Measurements from ENCODE around the gene HERC4. TPM values are rescaled to one million over a fixed set of nuclear protein-coding genes. Genes with fewer than 3 reads are reported as not detected.

The HERC4 gene
- total and polyA plus RNA-seq, 12 donors, result 21.3 to 75.6 (median 49.7) TPM

DNA sequence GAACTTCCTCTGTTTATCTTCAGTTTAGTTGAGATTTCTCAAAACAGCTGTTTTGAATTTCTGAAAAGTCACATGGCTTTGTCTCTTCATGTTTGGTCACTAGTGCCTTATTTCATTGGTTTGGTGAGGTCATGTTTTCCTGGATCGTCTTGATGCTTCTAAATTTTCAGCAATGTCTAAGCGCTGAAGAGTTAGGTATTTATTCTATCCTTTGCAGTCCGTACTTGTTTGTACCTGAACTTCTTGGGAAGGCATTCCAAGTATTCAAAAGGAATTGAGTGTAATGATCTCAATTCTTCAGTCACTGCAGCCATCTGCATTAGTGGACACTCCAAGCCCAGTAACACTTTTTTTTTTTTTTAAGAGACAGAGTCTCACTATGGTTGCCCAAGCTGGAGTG is 67.7 kb downstream of the HERC4 start:
- no peaks in the 10 kb centered on the region for H3K4me1 ChIP-seq (replicated peaks in 1 of 2)
- no peaks in the 10 kb centered on the region for H3K9me3 ChIP-seq (replicated peaks in 1 of 3)
- no peak overlapping the region for H3K4me3 ChIP-seq
- 95 to 97% (median 97%) methylated on average over 3 of the region's 3 CpGs for WGBS, 4 donors
- no peaks in the 10 kb centered on the region for H3K36me3 ChIP-seq (replicated peaks in 1 of 2)
- no peak for DNase-seq
- no peak for TF ChIP-seq POLR2A (IDR thresholded peaks at IDR 0.05)
- TF ChIP-seq, protein P1, sequence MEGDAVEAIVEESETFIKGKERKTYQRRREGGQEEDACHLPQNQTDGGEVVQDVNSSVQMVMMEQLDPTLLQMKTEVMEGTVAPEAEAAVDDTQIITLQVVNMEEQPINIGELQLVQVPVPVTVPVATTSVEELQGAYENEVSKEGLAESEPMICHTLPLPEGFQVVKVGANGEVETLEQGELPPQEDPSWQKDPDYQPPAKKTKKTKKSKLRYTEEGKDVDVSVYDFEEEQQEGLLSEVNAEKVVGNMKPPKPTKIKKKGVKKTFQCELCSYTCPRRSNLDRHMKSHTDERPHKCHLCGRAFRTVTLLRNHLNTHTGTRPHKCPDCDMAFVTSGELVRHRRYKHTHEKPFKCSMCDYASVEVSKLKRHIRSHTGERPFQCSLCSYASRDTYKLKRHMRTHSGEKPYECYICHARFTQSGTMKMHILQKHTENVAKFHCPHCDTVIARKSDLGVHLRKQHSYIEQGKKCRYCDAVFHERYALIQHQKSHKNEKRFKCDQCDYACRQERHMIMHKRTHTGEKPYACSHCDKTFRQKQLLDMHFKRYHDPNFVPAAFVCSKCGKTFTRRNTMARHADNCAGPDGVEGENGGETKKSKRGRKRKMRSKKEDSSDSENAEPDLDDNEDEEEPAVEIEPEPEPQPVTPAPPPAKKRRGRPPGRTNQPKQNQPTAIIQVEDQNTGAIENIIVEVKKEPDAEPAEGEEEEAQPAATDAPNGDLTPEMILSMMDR (IDR thresholded peaks at IDR 0.05), result no peak
- H3K27me3 ChIP-seq, result no peaks in the 10 kb centered on the region
- intact Hi-C loops (cut with DNase I), result no loop called here
- H3K27ac ChIP-seq, result no peak overlapping the region

DNA sequence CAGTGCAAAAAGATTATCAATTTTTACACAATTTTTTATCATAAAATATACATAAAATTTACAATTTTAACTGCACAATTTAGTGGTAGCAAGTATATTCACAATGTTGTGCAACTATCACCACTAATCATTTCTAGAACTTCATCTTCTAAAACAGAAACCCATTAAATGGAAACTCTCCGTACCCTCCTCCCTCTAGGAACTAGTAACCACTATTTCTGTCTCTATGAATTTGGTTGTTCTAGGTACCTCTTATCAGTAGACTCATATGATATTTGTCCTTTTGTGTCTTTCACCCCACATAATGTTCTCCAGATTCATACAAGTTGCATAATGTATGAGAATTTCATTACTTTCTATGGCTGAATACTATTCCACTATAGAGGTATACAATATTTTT is 73.5 kb downstream of the HERC4 start:
- Histone ChIP-seq H3K27ac (no peak overlapping the region), H3K4me3 (no peak overlapping the region), H3K36me3 (replicated peaks in 1 of 2) (peaks cover 0 to 3% of the 10 kb centered on the region in 2 donors), H3K4me1 (replicated peaks in 1 of 2) (no peaks in the 10 kb centered on the region), H3K27me3 (no peaks in the 10 kb centered on the region), H3K9me3 (replicated peaks in 1 of 3) (no peaks in the 10 kb centered on the region)
- 93 to 100% (median 97%) methylated on average over 1 of the region's 1 CpG for WGBS, 4 donors
- DNase-seq, result no peak
- TF ChIP-seq, protein P1 (IDR thresholded peaks at IDR 0.05), result no peak
- intact Hi-C loops (cut with DNase I), result no loop called here

DNA sequence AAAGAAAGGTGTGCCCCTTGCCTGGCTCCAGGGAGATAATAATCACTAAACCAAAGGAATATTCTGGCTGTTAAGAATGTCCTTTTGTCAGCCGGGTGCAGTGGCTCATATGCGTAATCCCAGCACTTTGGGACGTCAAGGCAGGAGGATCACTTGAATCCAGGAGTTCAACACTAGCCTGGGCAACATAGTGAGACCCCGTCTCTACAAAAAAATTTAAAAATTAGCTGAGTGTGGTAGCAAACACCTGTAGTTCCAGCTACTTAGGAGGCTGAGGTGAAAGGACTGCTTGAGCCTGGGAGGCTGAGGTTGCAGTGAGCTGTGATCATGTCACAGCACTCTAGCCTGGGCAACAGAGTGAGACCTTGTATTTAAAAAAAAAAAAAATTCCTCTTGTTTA is 74.1 kb downstream of the HERC4 start:
- TF ChIP-seq POLR2A (IDR thresholded peaks at IDR 0.05), result no peak
- TF ChIP-seq, protein P1 (IDR thresholded peaks at IDR 0.05), result no peak
- intact Hi-C loops (cut with DNase I), result no loop called here
- 92 to 98% (median 97%) methylated on average over 4 of the region's 4 CpGs for WGBS, 4 donors
- no peaks in the 10 kb centered on the region for H3K27me3 ChIP-seq
- peaks cover 0 to 3% of the 10 kb centered on the region in 2 donors for H3K36me3 ChIP-seq (replicated peaks in 1 of 2)
- H3K4me1 ChIP-seq (replicated peaks in 1 of 2), result no peaks in the 10 kb centered on the region
- no peaks in the 10 kb centered on the region for H3K9me3 ChIP-seq (replicated peaks in 1 of 3)
- no peak overlapping the region for H3K4me3 ChIP-seq
- no peak overlapping the region for H3K27ac ChIP-seq
- DNase-seq, result no peak

DNA sequence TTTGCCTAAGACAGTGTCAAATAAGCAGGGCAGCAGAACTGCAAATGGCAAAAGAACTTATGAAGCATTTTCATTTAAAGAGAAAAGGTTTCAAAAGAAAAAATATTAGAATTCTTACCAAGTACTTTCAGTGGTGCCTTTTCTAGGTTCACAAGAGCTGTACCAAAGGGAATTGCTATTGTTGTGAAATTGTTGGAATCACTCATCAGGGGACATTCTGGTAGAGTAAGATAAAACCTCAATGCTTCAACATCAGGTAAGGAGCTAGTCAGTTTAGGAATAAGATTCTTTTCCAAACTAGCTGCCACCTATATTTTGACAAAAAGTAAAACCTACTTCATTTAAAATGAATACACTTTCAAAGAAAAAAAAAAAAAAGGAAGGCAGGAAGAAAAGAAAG is 85.0 kb downstream of the HERC4 start:
- peaks cover 0 to 4% (median 0%) of the 10 kb centered on the region in 3 donors for H3K9me3 ChIP-seq (replicated peaks in 1 of 3)
- TF ChIP-seq POLR2A (IDR thresholded peaks at IDR 0.05), result no peak
- TF ChIP-seq, protein P1 (IDR thresholded peaks at IDR 0.05), result no peak
- H3K27me3 ChIP-seq, result no peaks in the 10 kb centered on the region
- H3K36me3 ChIP-seq (replicated peaks in 1 of 2), result peaks cover 0 to 39% of the 10 kb centered on the region in 2 donors
- intact Hi-C loops (cut with DNase I), result no loop called here
- H3K4me1 ChIP-seq (replicated peaks in 1 of 2), result no peaks in the 10 kb centered on the region
- H3K27ac ChIP-seq, result no peak overlapping the region
- no peak for DNase-seq
- no peak overlapping the region for H3K4me3 ChIP-seq

Data from adrenal gland (tissue), 12 donors.